GM18867 (cell line): ENCODE data around the gene TP53AIP1.

Source experiments
- ATAC-seq: cut with Tn5 transposase; IDR thresholded peaks from one replicate; pipeline ENCODE4 v1.9.1; 2021; ENCODE audit warnings: mild to moderate bottlenecking, moderate library complexity; ENCODE audit not compliant: unreplicated experiment

TP53AIP1 gene

DNA sequence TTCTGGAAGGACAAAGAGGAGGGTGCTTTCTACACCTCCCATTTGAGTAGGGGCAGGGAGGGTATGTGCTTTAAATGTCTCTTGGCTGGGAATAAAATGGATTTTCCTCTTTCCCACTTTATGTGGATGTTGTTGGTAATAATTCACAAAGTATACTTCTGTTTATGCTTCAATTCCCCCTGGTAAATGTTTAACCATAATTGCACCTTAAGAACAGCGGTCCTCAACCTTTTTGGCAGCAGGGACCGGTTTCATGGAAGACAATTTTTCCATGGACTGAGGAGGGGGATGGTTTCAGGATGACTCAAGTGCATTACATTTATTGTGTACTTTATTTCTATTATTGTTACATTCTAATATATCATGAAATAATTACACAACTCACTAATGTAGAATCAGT is 4.0 kb upstream of the TP53AIP1 start:
- no peak for ATAC-seq

DNA sequence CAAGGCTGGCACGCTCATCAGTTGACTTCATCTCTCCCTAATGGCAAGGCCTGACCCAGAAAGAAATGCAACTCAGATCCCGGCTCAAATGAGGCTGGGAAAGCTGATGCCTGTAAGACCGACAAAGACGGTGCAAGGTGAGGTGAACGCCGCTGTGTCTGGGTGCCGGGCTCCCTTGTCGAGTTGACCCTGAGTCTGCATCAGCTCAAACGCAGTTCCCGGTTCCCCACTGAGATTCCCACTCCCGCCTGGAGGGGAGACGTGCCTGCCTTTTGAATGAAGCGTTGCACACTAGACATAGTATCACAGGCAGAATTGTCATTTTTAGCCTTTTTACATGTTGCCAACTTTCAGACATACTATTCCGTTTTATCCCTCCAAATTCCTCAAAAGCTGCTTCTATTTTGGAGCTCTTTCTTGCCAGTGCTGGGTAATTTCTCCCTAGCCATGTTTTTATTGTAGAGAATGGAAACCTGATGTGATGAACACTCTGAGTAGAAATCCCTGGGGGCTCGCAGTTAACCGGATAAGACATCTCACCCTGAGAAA is 831 bp upstream of the TP53AIP1 start:
- no peak for ATAC-seq

DNA sequence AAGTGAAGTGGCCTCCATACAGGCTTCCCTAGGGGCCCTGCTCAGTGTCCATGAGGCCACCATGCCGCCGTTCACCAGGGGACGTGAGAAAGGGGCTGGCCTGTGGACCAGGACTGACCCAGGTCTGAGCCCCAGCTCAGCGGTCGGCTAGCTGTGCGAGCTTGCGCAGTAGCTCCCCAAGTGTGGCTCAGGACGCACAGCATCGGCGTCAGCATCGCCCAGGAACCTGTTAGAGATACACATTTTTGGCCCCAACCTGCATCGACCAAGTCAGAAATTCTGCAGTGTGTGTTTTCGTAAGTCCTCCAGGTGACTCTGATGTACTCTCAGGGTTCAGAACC is 429 bp downstream of the TP53AIP1 start:
- no peak for ATAC-seq

DNA sequence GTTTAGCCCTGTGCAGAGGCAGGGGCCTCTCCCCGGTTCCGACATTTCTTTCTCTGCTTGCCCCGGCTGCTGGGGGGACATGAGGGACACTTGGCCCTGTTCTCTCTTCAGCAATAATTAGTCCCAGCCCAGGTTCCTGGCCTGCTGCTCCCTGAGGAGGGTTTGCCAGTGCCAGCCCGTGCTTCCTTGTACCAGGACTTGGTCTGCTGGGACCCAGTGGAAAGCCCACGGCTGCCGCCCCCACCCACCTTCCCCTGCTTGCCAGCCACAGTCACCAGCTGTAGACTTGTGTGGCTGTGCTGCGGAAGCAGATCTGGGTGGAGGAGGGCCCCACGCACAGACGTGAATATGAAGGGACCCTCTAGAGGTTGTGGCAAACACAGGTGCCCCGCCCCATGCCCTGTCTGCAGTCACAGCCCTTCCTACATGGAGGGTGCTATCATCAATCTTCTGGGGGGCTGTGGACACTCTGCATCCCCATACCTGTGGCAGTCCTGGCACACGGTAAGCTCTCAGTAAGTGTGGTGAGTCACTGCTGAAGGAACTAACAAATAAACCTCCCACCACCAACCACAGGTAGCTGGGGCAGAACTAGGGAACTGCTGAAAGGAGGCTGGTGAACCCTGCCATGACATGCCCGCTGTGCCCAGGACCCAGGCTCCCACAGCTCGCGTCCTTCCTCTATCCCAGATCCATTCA is 949 bp downstream of the TP53AIP1 start:
- ATAC-seq, result no peak

DNA sequence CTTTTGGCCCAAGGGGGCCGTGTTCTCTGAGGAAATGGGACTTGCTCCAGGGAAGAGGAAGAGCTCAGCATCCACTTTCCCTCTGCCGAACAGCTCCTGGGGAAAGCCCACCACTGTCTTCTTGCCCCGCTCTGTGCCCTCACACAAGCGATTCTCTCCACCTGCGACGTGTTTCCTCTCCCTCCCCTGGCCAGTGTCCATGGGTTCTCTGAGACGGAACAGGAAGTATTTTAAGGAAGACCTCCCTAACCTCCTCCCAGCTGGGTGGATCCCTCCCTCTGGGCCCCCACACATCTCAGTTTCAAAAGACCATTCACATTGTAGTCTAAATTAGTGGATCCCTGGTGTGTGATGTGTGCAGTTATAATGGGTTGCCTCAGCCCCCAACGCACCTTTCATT is 1.6 kb downstream of the TP53AIP1 start:
- no peak for ATAC-seq

DNA sequence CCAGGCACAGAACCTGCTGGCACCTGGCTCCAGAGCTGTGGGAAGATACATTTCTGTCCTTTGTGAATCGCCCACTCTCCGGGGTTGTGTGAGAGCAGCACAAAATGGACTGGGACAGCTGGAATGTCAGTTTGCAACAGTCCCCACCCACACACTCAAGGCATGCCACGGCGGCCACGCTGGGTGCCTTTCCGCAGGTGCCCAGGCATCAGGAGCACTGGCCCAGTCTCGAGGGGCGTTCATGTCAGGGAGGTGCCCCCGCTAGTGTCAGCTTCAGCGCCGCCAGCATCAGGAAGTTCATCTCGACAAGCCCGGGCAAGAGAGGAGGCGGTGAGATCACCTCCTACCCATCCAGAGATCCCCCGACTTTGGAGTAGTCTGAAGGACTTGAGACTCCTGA is 2.1 kb downstream of the TP53AIP1 start:
- no peak for ATAC-seq

DNA sequence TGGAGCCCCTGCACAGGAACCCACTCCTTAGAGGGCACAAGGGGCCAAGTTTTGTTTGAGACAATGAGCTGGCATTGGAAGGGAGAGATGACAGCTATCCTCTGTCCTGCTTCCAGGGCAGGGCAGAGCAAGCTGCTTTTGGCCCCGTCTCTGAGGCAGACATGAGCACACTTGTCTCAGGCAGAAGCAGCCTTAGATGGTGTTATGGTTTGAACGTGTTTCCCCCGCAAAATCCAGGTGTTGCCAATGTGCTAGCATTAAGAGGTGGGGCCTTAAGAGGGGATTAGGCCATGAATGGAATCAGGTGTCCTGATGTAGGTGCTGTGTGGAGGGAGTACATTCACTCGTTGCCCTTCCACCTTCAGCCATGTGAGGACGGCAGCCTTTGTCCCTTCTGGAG is 2.5 kb downstream of the TP53AIP1 start:
- ATAC-seq, result no peak

DNA sequence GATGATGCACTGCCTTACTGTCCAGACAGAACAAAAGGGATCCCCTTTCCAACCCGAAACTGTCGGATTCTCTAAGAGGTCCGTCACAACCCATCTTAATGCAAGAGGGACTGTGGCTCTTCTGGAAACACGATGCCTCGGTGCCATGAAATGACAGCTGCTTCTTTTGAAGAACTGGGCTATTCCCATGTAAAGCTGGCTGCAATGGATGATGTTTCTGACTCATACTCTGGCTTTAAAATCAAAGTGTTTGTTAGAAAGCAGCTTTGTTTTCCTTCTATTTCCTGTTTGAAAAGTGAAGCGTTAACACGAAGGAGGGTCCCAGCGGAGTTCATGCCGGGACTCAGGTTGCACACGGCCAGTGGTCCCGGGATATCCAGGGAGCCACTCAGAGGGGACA is 3.1 kb downstream of the TP53AIP1 start:
- no peak for ATAC-seq

DNA sequence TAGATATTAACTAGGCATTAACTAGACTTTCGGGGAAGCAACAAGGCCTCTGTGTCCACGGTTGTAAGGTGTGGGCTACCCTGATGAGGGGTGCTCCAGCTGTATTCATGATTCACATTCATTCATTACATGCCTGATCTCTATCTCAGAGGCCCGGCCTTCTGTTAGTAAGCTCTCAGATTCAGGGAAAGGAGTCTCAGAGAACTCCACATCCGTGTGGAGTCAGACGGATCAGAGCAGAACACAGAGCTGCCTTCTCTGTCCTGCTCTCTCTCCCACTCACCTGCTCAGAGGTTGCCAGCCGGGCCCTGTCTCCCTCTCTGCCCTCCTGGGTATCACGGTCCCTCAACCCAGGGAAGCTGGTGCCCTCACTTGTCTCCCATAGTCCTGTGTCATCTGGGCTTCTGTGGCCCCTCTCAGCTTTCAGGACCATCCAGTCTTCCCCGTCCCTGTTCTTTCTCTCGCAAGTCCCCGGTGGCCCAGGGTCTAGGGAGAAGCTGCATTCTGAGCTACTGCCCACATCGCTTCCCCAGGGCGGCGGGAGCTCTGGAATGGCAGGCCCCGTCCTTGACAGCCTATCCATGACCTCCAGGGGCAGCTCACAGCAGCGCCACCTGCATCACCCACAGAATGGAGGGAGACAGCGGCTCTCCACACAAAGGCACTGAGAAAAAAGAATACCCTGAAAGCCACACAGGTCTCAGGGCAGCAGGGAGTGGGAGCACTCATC is 4.3 kb downstream of the TP53AIP1 start:
- no peak for ATAC-seq

DNA sequence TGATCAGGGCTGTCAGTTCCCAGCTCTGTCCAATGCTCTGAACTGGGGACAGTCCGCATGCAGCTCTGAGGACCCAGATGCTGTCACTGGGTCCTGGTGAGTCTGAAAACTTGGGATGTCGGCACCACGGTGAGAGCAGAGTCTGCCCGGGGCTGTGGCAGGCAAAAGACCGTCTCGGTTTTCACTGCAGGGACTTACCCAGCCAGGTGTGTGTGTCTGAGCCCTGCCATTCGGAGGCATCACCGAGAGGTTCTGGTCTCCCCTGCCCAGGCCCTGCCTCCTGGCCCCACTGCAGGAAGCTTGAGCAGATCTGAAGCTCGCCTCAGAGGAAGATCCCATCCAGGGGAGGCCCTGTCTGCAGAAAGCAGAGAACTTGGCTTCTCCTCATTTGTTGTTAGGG is 5.2 kb downstream of the TP53AIP1 start:
- no peak for ATAC-seq

DNA sequence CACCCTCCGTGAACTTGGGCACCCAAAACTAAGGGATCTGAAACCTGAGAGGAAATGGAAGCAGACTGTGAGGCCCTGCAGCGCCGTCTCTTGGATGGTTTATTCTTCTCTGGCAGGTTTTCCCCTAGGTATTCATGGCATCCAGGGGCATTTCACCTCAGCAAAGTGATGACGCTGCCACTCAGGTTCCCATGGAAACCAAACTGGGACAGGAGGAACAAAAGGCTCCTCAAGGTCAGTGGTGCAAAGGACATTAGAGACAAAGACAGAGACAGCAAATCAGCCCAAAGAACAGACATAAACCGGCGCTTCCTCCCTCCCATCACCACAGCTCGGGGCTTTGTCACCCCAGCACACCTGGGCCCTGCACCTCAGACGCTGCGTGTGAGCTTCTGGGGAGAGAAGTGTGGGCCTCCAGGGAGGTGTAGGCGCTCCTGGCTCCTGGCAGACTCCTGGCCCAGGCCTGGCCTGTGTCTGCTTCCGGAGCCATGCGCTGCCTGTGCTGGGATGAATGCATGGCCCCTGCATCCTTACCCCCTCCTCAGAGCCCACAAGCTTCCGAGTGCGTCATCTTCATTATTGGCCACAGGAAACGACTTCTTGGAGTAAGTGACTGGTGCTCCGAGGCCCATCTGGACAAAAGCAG is 5.9 kb downstream of the TP53AIP1 start:
- no peak for ATAC-seq

DNA sequence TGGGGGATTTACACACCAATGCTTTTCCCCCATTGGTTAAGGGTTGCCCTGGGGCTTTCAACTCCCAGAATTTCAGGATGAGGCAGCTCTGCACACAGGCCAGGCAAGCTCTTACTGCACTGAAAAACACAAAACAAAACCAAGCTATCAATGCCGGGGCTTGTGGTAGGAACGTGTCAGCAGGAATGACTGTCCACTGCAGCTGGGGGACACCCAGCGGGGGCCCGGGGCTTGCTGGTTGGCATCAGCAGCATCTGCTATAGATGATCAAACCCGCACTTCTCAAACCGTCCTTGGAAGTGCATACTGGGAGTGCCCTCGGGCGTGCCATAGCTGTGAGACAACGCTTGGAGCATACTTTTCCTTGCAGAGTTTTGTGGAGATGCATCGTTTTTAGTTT is 7.7 kb downstream of the TP53AIP1 start:
- ATAC-seq, result no peak

DNA sequence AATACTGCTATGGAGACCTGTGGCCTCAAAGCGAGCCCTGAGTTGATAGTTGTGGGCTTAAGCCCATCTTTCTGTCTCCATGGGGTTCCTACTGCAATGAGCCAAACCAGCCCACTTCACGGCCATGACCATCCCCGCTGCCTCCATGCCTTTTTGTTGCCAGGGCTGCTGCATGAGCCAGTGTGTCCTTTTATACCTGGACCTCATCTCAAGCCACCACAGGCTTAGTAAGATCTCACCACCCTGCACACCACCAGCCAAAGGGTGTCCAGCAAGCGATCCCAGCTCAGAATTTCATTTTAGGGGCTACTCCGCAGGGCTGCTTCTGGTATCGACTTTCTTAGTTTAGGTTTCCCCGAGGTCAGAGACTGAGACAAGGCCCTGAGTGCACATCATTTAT is 8.3 kb downstream of the TP53AIP1 start:
- no peak for ATAC-seq

DNA sequence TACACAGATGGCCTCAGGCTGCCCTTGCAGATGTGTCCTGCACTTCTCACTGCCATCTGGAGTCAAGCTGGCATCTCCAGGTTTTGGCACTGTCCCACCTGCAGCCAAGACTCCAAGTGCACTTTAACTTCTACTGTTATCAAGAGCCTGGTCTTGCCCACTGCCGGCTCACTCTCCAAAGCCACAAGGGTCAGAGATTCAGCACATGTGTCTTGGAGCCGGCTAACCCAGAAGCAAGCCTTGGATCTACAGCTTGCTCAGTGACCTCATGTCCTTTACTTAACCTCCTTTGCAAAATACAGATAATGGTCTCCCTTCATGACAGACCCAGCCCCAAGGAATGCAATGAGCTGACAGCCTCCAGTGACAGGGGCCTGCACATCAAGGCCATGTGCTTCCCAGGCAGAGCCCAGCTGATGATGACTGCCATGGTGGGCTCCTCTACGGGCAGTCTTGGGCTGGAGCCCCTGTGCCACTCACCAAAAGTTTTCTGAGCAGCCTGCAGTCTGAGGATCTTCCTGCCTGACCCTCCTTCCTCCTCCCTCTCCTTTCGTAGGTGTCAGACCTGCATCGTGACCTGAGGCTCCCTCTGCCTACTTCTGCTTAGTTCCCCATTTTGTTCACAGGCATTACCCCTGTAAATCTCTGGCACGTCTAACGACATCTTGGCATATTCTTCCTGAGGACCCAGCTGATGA is 9.0 kb downstream of the TP53AIP1 start:
- ATAC-seq, result no peak

DNA sequence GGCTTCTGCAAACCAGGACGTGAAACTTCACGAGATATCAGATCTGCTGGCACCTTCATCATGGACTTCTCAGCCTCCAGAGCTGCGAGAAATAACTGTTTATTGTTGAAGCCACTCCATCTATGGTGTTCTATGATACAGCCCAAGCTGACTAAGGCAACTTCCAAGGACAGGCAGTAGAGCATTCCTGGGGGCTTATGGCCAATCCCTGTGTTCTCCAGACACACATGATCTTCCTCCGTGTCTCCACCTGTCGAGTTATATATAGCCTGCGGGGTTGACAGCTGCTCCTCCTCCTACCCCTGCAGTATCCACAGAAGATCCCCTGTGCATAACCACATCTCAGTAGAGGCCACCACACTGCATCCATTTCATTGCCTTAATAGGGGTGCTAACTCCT is 11.0 kb downstream of the TP53AIP1 start:
- no peak for ATAC-seq

DNA sequence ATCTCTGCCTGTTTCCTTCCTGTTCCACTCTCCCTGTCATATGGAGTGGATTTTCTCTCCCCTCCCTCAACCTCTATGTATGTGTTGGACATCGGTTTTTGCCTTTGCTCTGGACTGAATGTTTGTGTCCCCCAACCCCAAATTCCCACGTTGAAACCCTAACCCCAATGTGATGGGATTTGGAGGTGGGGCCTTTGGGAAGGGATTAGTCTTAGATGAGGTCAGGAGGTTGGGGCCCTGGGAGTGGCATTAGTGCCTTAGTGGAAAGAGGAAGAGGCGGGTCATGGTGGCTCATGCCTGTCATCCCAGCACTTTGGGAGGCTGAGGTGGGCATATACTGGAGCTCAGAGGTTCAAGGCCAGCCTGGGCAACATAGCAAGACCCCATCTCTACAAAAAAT is 11.6 kb downstream of the TP53AIP1 start:
- ATAC-seq, result no peak

DNA sequence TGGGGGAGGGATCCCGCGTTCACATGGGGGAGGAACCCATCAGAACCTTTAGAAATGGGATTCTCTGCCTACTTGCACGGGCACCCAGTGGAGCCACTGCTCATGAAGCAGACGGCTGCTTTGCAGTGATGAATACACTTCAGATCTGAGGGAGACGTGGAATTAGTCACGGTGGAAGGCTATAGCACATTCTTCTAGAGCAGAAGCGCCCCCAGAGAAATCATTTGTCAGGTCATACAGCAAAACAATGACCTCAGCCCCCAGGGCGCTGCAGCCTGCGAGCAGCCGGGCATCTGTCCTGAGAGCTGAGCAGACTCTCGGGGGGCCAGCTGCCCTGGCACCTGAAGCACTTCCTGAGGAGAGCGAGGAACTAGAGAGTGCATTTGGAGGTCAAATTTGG is 12.7 kb downstream of the TP53AIP1 start:
- ATAC-seq, result no peak

DNA sequence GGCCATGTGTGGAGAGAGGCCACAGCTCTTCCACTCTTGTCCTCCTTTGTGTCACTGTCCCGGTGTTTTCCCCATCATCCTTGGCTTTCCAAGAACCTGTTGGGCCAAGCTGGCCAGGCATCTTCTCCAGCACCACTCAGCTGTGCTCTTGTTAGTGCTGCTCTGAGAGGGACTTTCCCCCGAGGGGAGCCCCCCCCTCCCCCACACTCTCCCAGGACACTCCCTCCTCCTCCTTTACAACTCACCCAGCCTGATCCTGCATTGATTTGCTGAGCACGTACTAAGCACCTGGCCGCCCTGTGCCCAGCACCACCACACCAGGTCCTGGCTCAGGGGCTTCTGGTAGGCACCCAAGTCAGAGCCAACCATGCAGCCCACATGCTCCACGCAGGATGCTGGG is 13.2 kb downstream of the TP53AIP1 start:
- no peak for ATAC-seq

DNA sequence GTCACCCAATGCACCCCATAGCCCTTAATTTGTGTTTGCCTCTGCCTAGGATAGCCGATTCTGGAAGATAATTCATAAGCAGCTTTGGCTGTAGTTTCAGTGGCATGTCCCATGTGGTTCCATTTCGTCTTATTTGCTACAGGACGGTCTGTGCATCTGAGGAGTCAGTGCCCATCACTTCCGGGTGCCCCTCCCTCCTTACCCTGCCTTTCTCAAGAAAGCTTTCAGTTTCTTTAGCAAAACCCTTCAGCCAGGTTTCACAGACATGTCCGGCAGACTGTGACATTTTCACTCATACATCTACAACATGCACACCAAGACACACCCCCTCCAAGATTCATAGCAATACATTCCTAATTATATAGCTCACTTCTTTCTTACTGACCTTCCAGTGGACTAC is 14.3 kb downstream of the TP53AIP1 start:
- ATAC-seq, result peak; percentile 100

DNA sequence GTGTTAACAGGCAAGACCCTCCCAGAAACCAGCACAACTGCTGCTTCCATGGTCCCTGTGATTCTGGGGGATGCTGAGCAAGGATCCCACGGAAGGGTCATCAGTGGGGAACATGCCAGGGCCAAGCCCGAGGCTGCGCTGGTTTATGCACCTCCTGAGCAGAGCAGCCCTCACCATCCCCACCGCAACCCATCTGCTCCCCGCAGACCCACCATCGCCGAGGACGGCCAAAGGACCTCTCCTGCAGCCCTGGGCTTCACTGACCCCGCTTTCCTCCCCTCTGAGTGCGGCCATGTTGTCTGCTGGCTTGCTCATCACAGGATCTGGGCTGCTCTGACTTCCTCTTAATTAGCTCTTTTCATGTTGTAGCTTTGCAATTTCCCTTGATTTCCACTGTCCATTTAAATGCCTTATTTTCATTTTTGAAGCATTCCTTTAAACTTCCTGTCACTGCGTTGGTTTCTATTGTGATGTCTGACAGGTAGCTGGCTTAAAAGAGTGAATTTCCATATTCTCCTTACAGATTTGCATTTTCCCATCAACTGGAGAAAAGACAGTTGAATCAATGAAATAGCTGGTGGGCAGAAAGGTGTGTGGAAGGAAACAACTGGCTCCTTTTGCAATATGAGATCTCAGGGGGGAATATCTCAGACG is 14.9 kb downstream of the TP53AIP1 start:
- no peak for ATAC-seq

DNA sequence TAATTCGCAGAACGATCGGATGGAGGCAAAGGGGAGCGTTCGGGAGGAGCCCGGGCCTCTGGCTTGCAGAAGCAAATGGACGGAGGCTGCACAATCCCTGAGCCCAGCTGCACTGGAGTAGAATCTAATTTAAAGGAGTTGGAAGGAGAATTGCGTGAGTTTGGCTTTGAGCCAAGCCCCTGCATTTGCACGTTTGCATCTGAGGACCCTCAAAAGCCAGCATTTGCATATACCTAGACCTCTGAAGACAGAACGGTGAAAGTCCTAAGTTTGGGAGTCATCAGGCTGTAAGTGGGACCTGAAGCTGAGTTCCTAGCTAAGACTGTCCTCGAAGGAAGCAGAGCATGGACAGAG is 15.6 kb downstream of the TP53AIP1 start:
- no peak for ATAC-seq
